MM.1S (cell line): ENCODE data around the gene OCLN.

Experiments used
- EZH2 ChIP-seq: fragments of 300-600 bp; sonication (generic); optimal IDR thresholded peaks from 2 replicates; pipeline ENCODE3; 2017; ENCODE audit warnings: low read depth, mild to moderate bottlenecking, antibody characterized with exemption, low read length, mixed read lengths
- TF ChIP-seq, protein P1 (sequence below): fragments of 300-600 bp; sonication (generic); IDR thresholded peaks from 2 replicates; pipeline ENCODE4 v1.5.1; 2016; ENCODE audit warnings: antibody characterized with exemption, low read length, mixed read lengths

DNA sequence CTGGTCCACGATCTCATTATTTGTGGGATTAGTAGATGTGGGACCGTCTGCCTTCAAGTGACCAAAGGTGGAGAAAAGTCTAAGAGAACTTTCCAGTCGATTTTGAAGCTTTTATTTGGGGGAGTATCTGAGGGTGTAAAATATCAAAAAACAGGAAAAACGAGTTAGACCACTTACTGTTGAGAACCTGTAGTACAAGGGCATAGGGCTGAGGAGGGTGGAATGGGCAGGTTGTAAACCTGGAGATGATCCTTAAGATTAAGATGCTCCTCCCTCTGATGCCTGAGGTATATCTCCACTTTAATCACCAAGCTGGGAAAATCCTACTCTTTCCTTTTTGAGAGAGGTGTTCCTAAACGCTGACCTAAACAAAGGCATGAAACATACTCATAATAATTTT is 35.4 kb downstream of the OCLN start:
- TF ChIP-seq, protein P1, sequence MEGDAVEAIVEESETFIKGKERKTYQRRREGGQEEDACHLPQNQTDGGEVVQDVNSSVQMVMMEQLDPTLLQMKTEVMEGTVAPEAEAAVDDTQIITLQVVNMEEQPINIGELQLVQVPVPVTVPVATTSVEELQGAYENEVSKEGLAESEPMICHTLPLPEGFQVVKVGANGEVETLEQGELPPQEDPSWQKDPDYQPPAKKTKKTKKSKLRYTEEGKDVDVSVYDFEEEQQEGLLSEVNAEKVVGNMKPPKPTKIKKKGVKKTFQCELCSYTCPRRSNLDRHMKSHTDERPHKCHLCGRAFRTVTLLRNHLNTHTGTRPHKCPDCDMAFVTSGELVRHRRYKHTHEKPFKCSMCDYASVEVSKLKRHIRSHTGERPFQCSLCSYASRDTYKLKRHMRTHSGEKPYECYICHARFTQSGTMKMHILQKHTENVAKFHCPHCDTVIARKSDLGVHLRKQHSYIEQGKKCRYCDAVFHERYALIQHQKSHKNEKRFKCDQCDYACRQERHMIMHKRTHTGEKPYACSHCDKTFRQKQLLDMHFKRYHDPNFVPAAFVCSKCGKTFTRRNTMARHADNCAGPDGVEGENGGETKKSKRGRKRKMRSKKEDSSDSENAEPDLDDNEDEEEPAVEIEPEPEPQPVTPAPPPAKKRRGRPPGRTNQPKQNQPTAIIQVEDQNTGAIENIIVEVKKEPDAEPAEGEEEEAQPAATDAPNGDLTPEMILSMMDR, result no peak
- TF ChIP-seq EZH2, result no peak
